HG03354 (cell line): ENCODE results near the gene RNF123.
"Not testable (repeated sequence)": the region's sequence is repeated elsewhere in the genome, so short reads cannot be mapped to it uniquely, and the experiment has no call there.

Experiments used
- ATAC-seq: cut with Tn5 transposase; IDR thresholded peaks from one replicate; pipeline ENCODE4 v1.9.1; 2021; ENCODE audit warnings: mild to moderate bottlenecking; ENCODE audit not compliant: unreplicated experiment, poor library complexity, severe bottlenecking

The RNF123 gene

GRCh38 chr3:49729966-49730609, 40.7 kb downstream of the RNF123 start:
- ATAC-seq: no peak

DNA sequence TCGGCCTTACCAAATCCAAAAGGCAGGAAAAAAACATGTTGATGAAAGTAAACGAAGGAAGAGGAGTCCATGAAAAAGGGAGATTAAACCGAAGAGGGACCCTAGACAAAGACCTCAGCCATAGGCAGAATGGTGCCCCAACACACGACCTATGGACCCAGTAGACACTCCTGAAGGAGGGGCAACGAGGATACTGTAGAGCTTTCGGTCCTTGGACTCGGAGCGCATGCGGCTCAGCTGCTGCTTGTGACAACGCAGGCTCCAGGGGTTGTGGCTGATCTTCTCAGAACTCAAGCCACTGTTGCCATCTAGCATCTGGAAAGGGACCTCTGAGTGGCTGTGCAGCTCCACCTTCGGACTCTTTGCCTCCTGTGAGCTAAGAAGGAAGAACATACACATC, 43.2 kb downstream of the RNF123 start:
- no peak for ATAC-seq

GRCh38 chr3:49733551-49733950, 44.2 kb downstream of the RNF123 start:
- no peak for ATAC-seq

- no peak for ATAC-seq
These were observed 45.4 kb downstream of the RNF123 start for GRCh38 chr3:49734752-49735151.

- ATAC-seq: no peak
These were observed 48.8 kb downstream of the RNF123 start for GRCh38 chr3:49738067-49738713.

DNA sequence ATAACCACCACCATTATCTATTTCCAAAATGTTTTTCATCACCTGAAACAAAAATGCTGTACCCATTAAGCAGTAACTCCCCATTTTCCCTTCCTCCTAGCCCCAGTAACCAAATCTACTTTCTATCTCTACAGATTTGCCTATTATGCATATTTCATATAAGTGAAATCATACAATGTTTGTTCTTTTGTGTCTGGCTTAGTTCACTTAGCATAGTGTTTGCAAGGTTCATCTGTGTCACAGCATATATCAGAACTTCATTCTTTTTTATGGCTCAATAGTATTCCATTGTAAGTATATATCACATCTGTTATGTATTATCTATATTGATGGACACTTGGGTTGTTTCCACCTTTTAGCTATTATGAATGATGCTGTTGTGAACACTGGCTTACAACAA, 51.1 kb downstream of the RNF123 start:
- ATAC-seq: no peak

DNA sequence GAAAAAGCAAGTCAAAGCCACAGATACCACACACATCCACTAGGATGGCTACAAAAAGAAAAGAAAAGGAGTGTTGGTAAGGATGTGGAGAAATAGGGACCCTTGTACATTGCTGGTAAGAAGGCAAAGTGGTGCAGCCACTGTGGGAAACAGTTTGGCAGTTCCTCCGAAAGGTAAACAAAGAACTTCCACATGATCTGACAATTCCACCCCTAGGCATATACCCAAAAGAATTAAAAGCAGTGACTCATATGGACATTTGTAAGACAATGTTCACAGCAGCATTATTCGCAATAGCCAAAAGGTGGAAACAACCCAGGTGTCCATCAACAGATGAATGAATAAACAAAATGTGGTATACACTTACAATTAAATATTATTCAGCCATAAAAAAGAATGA, 56.6 kb downstream of the RNF123 start:
- no peak for ATAC-seq

- no peak for ATAC-seq
These were observed 58.6 kb downstream of the RNF123 start for GRCh38 chr3:49747792-49748480.

GRCh38 chr3:49748874-49749273, 59.5 kb downstream of the RNF123 start:
- ATAC-seq: not testable (repeated sequence)

DNA sequence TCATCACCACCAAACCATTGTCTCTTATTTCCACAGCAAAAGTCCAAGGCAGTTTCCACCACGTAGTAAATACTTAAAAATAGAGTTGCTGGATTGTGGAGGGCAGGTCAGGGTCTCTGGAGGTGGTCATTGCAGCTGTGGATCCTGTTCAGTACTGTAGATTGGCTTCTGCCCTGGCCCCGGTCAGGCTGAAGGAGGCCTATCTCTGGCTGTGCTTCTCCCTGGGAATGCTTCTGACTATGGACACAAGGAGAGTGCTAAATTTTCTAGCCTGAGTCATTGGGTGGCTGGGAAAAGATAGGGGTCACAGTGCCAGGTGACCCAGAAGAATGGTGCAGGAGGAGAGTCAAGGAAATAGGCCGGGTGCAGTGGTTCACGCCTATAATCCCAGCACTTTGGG, 60.7 kb downstream of the RNF123 start:
- no peak for ATAC-seq

GRCh38 chr3:49751501-49751900, 62.1 kb downstream of the RNF123 start:
- ATAC-seq: no peak

DNA sequence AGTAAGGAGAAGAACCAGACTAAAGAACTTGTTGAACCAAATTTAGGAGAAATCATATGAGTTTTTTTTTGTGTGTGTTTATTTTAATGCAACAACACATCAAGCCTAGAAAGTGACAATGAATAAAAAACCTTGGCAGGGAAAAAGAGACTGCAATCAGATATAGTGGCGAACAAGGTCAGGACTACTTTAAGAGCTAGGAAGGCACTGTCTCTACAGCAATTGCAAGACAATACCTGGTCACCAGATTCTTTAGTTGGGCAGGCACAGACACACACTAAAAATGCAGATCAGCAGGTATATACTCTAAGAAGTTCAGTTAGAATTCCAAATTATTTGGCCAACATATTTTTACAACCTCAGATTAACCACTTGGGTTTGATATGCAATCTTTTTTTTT, 65.2 kb downstream of the RNF123 start:
- no peak for ATAC-seq

DNA sequence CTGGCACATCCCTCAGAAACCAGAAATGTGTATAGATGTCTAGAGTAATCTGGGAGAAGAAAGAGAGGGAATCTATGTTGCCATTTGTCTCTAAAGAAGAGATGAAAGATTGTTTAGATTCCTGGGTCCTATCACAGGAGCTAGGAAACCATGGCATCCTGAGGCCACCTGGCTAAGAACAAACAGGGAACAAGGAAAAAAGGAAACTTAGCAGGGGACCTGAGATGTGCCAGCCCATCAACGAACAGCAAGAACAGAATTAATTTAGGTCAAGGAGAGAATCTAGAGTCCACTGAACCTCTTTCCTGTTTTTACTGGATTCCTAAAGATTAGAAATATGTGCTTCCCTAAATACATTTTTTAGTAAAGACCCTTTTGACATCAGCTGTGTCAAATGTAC, 66.7 kb downstream of the RNF123 start:
- ATAC-seq: no peak

- ATAC-seq: no peak
These were observed 67.8 kb downstream of the RNF123 start for GRCh38 chr3:49757197-49757596.

GRCh38 chr3:49759226-49759625, 69.9 kb downstream of the RNF123 start:
- no peak for ATAC-seq

DNA sequence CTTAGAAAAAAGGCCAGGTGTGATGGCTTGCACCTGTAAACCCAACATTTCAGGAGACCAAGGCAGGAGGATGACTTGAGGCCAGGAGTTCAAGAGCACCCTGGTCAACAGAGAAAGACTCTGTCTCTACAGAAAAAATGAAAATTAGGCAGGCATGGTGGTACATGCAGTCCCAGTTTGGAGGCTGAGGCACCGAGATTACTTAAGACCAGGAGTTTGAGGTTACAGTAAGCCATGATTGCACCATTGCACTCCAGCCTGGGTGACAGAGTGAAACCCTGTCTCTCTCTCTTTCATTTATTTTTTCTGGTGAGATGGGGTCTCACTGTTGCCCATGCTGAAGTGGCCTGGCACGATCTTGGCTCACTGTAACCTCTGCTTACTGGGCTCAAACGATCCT, 72.3 kb downstream of the RNF123 start:
- ATAC-seq: no peak

DNA sequence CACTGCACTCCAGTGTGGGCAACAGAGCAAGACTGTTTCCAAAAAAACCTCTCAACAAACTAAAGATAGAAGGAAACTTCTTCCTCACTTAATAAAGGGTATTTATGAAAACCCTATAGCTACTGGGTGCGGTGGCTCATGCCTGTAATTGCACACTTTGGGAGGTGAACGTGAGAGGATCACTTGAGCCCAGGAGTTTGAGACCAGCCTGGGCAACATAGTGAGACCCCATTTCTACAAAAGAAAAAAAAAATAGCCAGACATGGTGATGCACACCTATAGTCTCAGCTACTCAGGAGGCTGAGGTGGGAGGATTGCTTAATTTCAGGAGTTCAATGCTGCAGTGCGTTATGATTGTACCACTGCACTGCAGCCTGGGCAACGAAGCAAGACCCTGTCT, 74.6 kb downstream of the RNF123 start:
- ATAC-seq: no peak

DNA sequence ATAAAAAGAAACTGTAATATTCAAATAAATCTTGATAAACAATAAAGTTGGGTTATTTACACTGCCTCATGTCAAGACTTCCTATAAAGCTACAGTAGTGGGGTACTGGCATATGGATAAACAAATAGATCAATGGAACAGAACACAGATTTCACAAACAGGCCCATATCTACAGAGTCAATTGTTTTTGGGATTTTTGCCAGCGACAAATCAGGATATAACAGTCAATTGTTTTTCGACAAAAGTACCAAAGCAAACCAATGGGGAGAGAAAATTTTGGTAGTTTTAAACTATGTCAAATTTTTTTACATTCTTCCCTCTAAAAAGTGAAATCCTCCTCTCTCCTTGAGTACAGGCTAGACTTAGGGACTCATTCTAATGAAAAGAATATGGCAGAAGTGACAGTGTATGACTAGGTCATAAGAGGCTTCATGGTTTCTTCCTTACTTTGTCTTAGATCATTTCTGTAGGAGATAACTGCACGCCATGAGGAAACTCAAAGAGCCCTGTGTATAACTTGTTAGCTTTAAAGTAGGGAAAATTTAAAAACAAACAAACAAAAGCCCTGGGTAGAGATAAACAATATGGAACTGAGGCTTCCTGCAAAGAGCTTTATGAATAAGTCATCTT, 80.0 kb downstream of the RNF123 start:
- ATAC-seq: no peak

GRCh38 chr3:49769926-49770325, 80.6 kb downstream of the RNF123 start:
- ATAC-seq: no peak
